HepG2 (cell line): ENCODE results near the gene VPS4A. TPM values are rescaled to one million over a fixed set of nuclear protein-coding genes. Genes with fewer than 3 reads are reported as not detected.

Experiments used
- EED ChIP-seq: sonication (generic); formaldehyde crosslinking; IDR thresholded peaks from 2 replicates; pipeline ENCODE4 v1.5.0; 2020; ENCODE audit warnings: mild to moderate bottlenecking, missing genetic modification reagents
- HCFC1 ChIP-seq: fragments of 150-350 bp; IDR thresholded peaks from 2 replicates; pipeline ENCODE4 v1.6.1; 2014; ENCODE audit warnings: low read depth, low read length
- HHEX ChIP-seq: IDR thresholded peaks from 2 replicates; pipeline ENCODE4 v1.6.1; 2016; ENCODE audit warnings: control low read depth
- HOXA9 ChIP-seq: sonication (generic); formaldehyde crosslinking; IDR thresholded peaks from 2 replicates; pipeline ENCODE4 v1.8.1; 2022; ENCODE audit warnings: missing genetic modification reagents, mild to moderate bottlenecking, moderate library complexity, borderline replicate concordance
- MTA3 ChIP-seq: sonication (generic); formaldehyde crosslinking; IDR thresholded peaks from 2 replicates; pipeline ENCODE4 v1.4.0; 2020; ENCODE audit warnings: missing genetic modification reagents
- MYNN ChIP-seq: sonication (generic); formaldehyde crosslinking; IDR thresholded peaks from 2 replicates; pipeline ENCODE4 v1.4.0; 2020; ENCODE audit warnings: mild to moderate bottlenecking, low read depth, missing genetic modification reagents
- PITX1 ChIP-seq: sonication (generic); formaldehyde crosslinking; IDR thresholded peaks from 2 replicates; pipeline ENCODE4 v1.5.1; 2020; ENCODE audit warnings: mild to moderate bottlenecking, missing genetic modification reagents
- RBM39 ChIP-seq: fragments of 200-400 bp; formaldehyde crosslinking; IDR thresholded peaks from one replicate; pipeline ENCODE4 v1.6.1; 2018; ENCODE audit warnings: antibody characterized with exemption, mild to moderate bottlenecking, low read depth, low read length; ENCODE audit not compliant: poor library complexity, severe bottlenecking
- REST ChIP-seq, 2 experiments: IDR thresholded peaks; 2 replicates each; pipeline ENCODE4 v1.6.1; 2011 to 2012; ENCODE audit warnings: low read length in 2 of 2, borderline replicate concordance in 1 of 2, low read depth in 1 of 2, mild to moderate bottlenecking in 1 of 2, moderate library complexity in 1 of 2
- SETDB1 ChIP-seq: sonication (generic); formaldehyde crosslinking; IDR thresholded peaks from 2 replicates; pipeline ENCODE4 v1.5.1; 2020; ENCODE audit warnings: missing genetic modification reagents, mild to moderate bottlenecking, borderline replicate concordance
- SMAD1 ChIP-seq: sonication (generic); formaldehyde crosslinking; IDR thresholded peaks from 2 replicates; pipeline ENCODE4 v1.4.0; 2020; ENCODE audit warnings: missing genetic modification reagents, low read depth, mild to moderate bottlenecking, borderline replicate concordance
- TCF12 ChIP-seq, 2 experiments: fragments of 450-650 bp in 1 of 2; sonication (generic) in 1 of 2; formaldehyde crosslinking in 1 of 2; IDR thresholded peaks; 2 replicates each; pipeline versions ENCODE4 v1.6.1 to v1.8.0; 2017 to 2022; ENCODE audit warnings: antibody characterized with exemption in 1 of 2, mild to moderate bottlenecking in 1 of 2, missing genetic modification reagents in 1 of 2, moderate library complexity in 1 of 2
- UBTF ChIP-seq: sonication (generic); formaldehyde crosslinking; IDR thresholded peaks from 2 replicates; pipeline ENCODE4 v1.4.0; 2020; ENCODE audit warnings: mild to moderate bottlenecking, missing genetic modification reagents
- ZNF207 ChIP-seq: fragments of 450-650 bp; IDR thresholded peaks from 2 replicates; pipeline ENCODE4 v1.6.1; 2016; ENCODE audit warnings: antibody characterized with exemption, borderline replicate concordance
- ZNF33A ChIP-seq: sonication (generic); formaldehyde crosslinking; IDR thresholded peaks from 2 replicates; pipeline ENCODE4 v1.5.1; 2020; ENCODE audit warnings: missing genetic modification reagents, mild to moderate bottlenecking, moderate library complexity, borderline replicate concordance
- ZNF414 ChIP-seq: sonication (generic); formaldehyde crosslinking; IDR thresholded peaks from 2 replicates; pipeline ENCODE4 v1.5.0; 2020; ENCODE audit warnings: missing genetic modification reagents
- ZNF510 ChIP-seq: sonication (generic); formaldehyde crosslinking; IDR thresholded peaks from 2 replicates; pipeline ENCODE4 v1.4.0; 2020; ENCODE audit warnings: low read depth, mild to moderate bottlenecking, missing genetic modification reagents
- ZNF660 ChIP-seq: sonication (generic); formaldehyde crosslinking; IDR thresholded peaks from 2 replicates; pipeline ENCODE4 v1.5.1; 2020; ENCODE audit warnings: mild to moderate bottlenecking, low read depth, missing genetic modification reagents, borderline replicate concordance
- ZNF691 ChIP-seq: sonication (generic); formaldehyde crosslinking; IDR thresholded peaks from 2 replicates; pipeline ENCODE4 v1.4.0; 2020; ENCODE audit warnings: missing genetic modification reagents, low read depth, mild to moderate bottlenecking, borderline replicate concordance
- ZNF788 ChIP-seq: sonication (generic); formaldehyde crosslinking; IDR thresholded peaks from 2 replicates; pipeline ENCODE4 v1.5.0; 2020; ENCODE audit warnings: mild to moderate bottlenecking, missing genetic modification reagents, borderline replicate concordance
- polyA plus RNA-seq, 8 experiments: library from polyadenylated mRNA; depleted of rRNA in 3 of 8; stranded (reverse) in 7 of 8; unstranded in 1 of 8; fragments of >200 nt; fragmentation: Illumina TruSeq in 4 of 8; extraction: Trizol in 4 of 8; gene quantifications; 2 replicates each; pipeline versions ENCODE4 v1.2.1 to v1.2.3, GENCODE V29; 2011 to 2016; ENCODE audit warnings: low read depth in 4 of 8, missing spikeins in 1 of 8, mixed read lengths in 1 of 8; ENCODE audit not compliant: insufficient read depth in 1 of 8
- total RNA-seq, 5 experiments: library from RNA; depleted of rRNA; stranded (reverse); fragments of >200 nt; fragmentation: Illumina TruSeq; extraction: Trizol; gene quantifications; 2 replicates each; pipeline ENCODE4 v1.2.3, GENCODE V29; 2016; ENCODE audit warnings: low read depth in 1 of 5

VPS4A gene
- total and polyA plus RNA-seq, 2 of the 13 experiments (the other 11 are each of a cell fraction or from before 2014, with no cell fraction given) = 13.2 to 27.9 TPM

GRCh38 chr16:69330286-69331109 is 19.3 kb downstream of the VPS4A start, which contains the start of gene PDF (continued):
- TF ChIP-seq ZNF691 (CRISPR knock-in tag) (peak; percentile 64; the same call in 1 of the 2 replicates), UBTF (CRISPR knock-in tag) (peak; percentile 98), ZNF33A (CRISPR knock-in tag) (no peak), MTA3 (CRISPR knock-in tag) (no peak), HOXA9 (CRISPR knock-in tag) (peak; percentile 70), ZNF207 (no peak), PITX1 (CRISPR knock-in tag) (peak; percentile 72; the same call in 1 of the 2 replicates), TCF12 (IDR thresholded peaks at IDR 0.05) (no peak), TCF12 (CRISPR knock-in tag; IDR thresholded peaks at IDR 0.05) (0 out of 2 replicates have a peak, but pooled peaks have one; percentile 84), HCFC1 (peak; percentile 63; the same call in 1 of the 2 replicates), MYNN (CRISPR knock-in tag) (no peak), SMAD1 (CRISPR knock-in tag) (peak; percentile 59; the same call in 1 of the 2 replicates), REST (IDR thresholded peaks at IDR 0.05; ENCODE audit: borderline replicate concordance in 1 of 2, low read depth in 1 of 2, low read length in 2 of 2) (peak in 1 of 2 experiments; percentile 55; a peak in 1 of 4 replicates), ZNF414 (CRISPR knock-in tag) (peak; percentile 63; the same call in 1 of the 2 replicates), ZNF788 (CRISPR knock-in tag) (peak; percentile 96; the same call in 1 of the 2 replicates), HHEX (CRISPR knock-in tag) (no peak), ZNF510 (CRISPR knock-in tag) (no peak), RBM39 (peak; percentile 93), EED (peak; percentile 66; the same call in 1 of the 2 replicates), ZNF660 (CRISPR knock-in tag) (0 out of 2 replicates have a peak, but pooled peaks have one; percentile 60), SETDB1 (CRISPR knock-in tag) (no peak)
